ENCODE results near the gene HES6. TPM values are rescaled to one million over a fixed set of nuclear protein-coding genes. Genes with fewer than 3 reads are reported as not detected.

HES6 gene
- total RNA-seq, 1 donor = 2.2 TPM

Other genes with a start within 250 kb of the HES6 start
- gene SCLY, start 179.0 kb downstream of the HES6 start, total RNA-seq = 12.6 and 18.6 TPM in 2 replicates
- gene ESPNL, start 139.7 kb downstream of the HES6 start, total RNA-seq = 1.3 and 4.2 TPM in 2 replicates
- 0.43 and 2.3 TPM in 2 replicates for gene KLHL30, start 101.4 kb downstream of the HES6 start, total RNA-seq
- 0.86 and 2.9 TPM in 2 replicates for gene ERFE, start 81.1 kb downstream of the HES6 start, total RNA-seq
- 21.6 and 22.5 TPM in 2 replicates for gene ILKAP, start 36.3 kb downstream of the HES6 start, total RNA-seq
- gene PER2, start 48.6 kb upstream of the HES6 start, total RNA-seq = 4.3 and 4.5 TPM in 2 replicates
- gene TRAF3IP1, start 80.5 kb upstream of the HES6 start, total RNA-seq = 7.8 and 8.4 TPM in 2 replicates
- gene ASB1, start 186.9 kb upstream of the HES6 start, total RNA-seq = 21.2 and 23.2 TPM in 2 replicates